OCI-LY3 (cell line): Measurements from ENCODE around the gene ZMYND19.

Experiments
- CTCF ChIP-seq: fragments of 200-600, 300-600 bp; sonication (generic); IDR thresholded peaks from 2 replicates; pipeline ENCODE4 v1.5.1; 2014; ENCODE audit warnings: antibody characterized with exemption, low read length, low read depth
- EZH2phosphoT487 ChIP-seq: fragments of 200-600 bp; shearing (Covaris generic); IDR thresholded peaks from 2 replicates; pipeline ENCODE4 v1.6.1; 2018; ENCODE audit warnings: antibody characterized with exemption, mixed run types, low read depth

GRCh38 chr9:137630126-137630525, 39.8 kb upstream of the ZMYND19 start:
- TF ChIP-seq CTCF: no peak
- no peak for TF ChIP-seq EZH2phosphoT487
